ENCODE measurements around the gene TNNT1.

DNA sequence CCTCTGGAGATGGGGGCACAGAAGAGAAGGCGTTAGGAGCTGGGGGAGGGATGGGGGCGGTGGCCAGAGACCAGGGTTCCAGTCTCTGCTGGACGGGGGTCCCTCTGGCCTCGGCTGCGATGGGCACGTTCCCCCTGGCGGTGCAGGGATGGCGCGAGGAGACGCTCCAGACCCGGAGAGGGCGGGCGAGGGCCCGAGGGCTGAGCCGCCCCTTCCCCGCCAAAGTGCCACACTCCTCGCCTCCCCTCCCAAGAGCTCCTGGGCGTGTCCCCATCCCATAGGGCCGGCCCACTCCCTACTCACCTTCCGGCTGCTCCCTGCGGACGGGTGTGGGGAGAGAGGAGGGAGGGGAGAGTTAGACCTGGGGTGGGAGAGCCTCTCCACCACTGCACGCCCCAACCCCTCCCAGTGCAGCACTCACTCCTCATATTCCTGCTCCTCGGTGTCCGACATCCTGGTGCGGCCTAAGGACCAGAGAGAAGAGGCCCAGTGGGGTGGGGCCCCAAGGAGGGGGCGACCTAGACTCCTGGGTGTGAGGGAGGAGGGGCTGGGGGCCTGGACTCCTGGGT lies 2.2 kb downstream of the TNNT1 start:
- TF ChIP-seq POLR2AphosphoS5 (IDR thresholded peaks at IDR 0.05): no peak
- TF ChIP-seq, protein P1, sequence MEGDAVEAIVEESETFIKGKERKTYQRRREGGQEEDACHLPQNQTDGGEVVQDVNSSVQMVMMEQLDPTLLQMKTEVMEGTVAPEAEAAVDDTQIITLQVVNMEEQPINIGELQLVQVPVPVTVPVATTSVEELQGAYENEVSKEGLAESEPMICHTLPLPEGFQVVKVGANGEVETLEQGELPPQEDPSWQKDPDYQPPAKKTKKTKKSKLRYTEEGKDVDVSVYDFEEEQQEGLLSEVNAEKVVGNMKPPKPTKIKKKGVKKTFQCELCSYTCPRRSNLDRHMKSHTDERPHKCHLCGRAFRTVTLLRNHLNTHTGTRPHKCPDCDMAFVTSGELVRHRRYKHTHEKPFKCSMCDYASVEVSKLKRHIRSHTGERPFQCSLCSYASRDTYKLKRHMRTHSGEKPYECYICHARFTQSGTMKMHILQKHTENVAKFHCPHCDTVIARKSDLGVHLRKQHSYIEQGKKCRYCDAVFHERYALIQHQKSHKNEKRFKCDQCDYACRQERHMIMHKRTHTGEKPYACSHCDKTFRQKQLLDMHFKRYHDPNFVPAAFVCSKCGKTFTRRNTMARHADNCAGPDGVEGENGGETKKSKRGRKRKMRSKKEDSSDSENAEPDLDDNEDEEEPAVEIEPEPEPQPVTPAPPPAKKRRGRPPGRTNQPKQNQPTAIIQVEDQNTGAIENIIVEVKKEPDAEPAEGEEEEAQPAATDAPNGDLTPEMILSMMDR (IDR thresholded peaks at IDR 0.05): no peak
- no peak for TF ChIP-seq POLR2A (IDR thresholded peaks at IDR 0.05)
- TF ChIP-seq EP300 (IDR thresholded peaks at IDR 0.05; ENCODE audit: low read depth): no peak

All from transverse colon (tissue), 4 donors.